ENCODE results near the gene TMEM218. TPM values are rescaled to one million over a fixed set of nuclear protein-coding genes. Genes with fewer than 3 reads are reported as not detected.

Gene TMEM218
- total RNA-seq, 6 experiments from 2014 or later = 14.9 to 24.3 (median 20.7) TPM

GRCh38 chr11:125085301-125086081 lies 25.9 kb downstream of the TMEM218 start:
- no peak; the same call in 1 of the 2 replicates for TF ChIP-seq CTCF (IDR thresholded peaks at IDR 0.05)
- DNase-seq = no peak
- H3K27ac Mint-ChIP-seq = no peak overlapping the region
- peaks cover 10% of the 10 kb centered on the region; the same call in 1 of the 2 replicates for H3K36me3 Mint-ChIP-seq (ENCODE audit: low read depth)
- H3K4me1 Mint-ChIP-seq (ENCODE audit: low read depth) = peaks cover 34% of the 10 kb centered on the region
- H3K9me3 Mint-ChIP-seq = no peaks in the 10 kb centered on the region
- H3K4me3 Mint-ChIP-seq = no peak overlapping the region
- peaks cover 6% of the 10 kb centered on the region; the same call in 1 of the 2 replicates for H3K27me3 Mint-ChIP-seq (ENCODE audit: insufficient read depth)

- no peak overlapping the region; the same call in 1 of the 2 replicates for H3K27ac Mint-ChIP-seq
- peaks cover 31% of the 10 kb centered on the region for H3K4me1 Mint-ChIP-seq (ENCODE audit: low read depth)
- no peaks in the 10 kb centered on the region for H3K9me3 Mint-ChIP-seq
- H3K27me3 Mint-ChIP-seq (ENCODE audit: insufficient read depth) = peaks cover 6% of the 10 kb centered on the region; the same call in 1 of the 2 replicates
- TF ChIP-seq CTCF (IDR thresholded peaks at IDR 0.05) = no peak
- H3K4me3 Mint-ChIP-seq = no peak overlapping the region
- H3K36me3 Mint-ChIP-seq (ENCODE audit: low read depth) = peaks cover 10% of the 10 kb centered on the region; the same call in 1 of the 2 replicates
- no peak for DNase-seq
These were observed 26.6 kb downstream of the TMEM218 start for GRCh38 chr11:125084761-125085231.

DNA sequence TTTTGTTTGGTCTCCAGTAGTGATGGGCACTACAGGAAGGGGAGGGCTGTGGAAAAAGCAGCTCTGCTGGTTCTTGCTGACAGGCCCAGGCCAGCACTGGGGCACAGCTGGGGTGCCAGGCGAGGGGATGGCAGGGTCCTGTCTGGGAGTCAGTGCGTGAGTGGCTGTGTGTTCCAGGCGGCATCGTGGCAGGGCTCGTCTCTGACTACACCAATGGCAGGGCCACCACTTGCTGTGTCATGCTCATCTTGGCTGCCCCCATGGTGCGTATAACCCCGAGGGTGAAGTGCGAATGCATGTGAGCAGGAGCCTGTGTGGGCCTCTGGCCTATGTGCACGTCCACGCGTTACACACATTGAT lies 27.4 kb downstream of the TMEM218 start:
- H3K36me3 Mint-ChIP-seq (ENCODE audit: low read depth) = peaks cover 10% of the 10 kb centered on the region; the same call in 1 of the 2 replicates
- peak overlapping the region; percentile 97 for H3K27ac Mint-ChIP-seq
- no peak for TF ChIP-seq CTCF (IDR thresholded peaks at IDR 0.05)
- peaks cover 6% of the 10 kb centered on the region; the same call in 1 of the 2 replicates for H3K27me3 Mint-ChIP-seq (ENCODE audit: insufficient read depth)
- H3K4me1 Mint-ChIP-seq (ENCODE audit: low read depth) = peaks cover 31% of the 10 kb centered on the region
- H3K4me3 Mint-ChIP-seq = no peak overlapping the region
- no peak for DNase-seq
- no peaks in the 10 kb centered on the region for H3K9me3 Mint-ChIP-seq

GRCh38 chr11:125083312-125084056 lies 27.9 kb downstream of the TMEM218 start:
- DNase-seq = no peak
- H3K27ac Mint-ChIP-seq = peak overlapping the region; percentile 97

More at GRCh38 chr11:125083312-125084056, 27.9 kb downstream of the TMEM218 start:
- peak overlapping the region; percentile 71 for H3K4me3 Mint-ChIP-seq
- TF ChIP-seq CTCF (IDR thresholded peaks at IDR 0.05) = no peak
- H3K36me3 Mint-ChIP-seq (ENCODE audit: low read depth) = peaks cover 10% of the 10 kb centered on the region; the same call in 1 of the 2 replicates
- H3K27me3 Mint-ChIP-seq (ENCODE audit: insufficient read depth) = peaks cover 6% of the 10 kb centered on the region; the same call in 1 of the 2 replicates
- H3K9me3 Mint-ChIP-seq = no peaks in the 10 kb centered on the region
- H3K4me1 Mint-ChIP-seq (ENCODE audit: low read depth) = peaks cover 35% of the 10 kb centered on the region

Data from HFFc6 (cell line).